OCI-LY7 (cell line): ENCODE data around the gene DMC1.

Source experiments
- EZH2phosphoT487 ChIP-seq: fragments of 200-600 bp; sonication (generic); IDR thresholded peaks from 2 replicates; pipeline ENCODE4 v1.6.1; 2018; ENCODE audit warnings: low read depth, borderline replicate concordance, mild to moderate bottlenecking, mixed run types, antibody characterized with exemption, low read length, moderate library complexity, mixed read lengths
- TF ChIP-seq, protein P1 (sequence below): fragments of 200-600 bp; sonication (generic); conservative IDR thresholded peaks from 2 replicates; pipeline ENCODE4 v1.5.1; 2014; ENCODE audit warnings: mild to moderate bottlenecking, antibody characterized with exemption, low read length, moderate library complexity, mixed read lengths

DNA sequence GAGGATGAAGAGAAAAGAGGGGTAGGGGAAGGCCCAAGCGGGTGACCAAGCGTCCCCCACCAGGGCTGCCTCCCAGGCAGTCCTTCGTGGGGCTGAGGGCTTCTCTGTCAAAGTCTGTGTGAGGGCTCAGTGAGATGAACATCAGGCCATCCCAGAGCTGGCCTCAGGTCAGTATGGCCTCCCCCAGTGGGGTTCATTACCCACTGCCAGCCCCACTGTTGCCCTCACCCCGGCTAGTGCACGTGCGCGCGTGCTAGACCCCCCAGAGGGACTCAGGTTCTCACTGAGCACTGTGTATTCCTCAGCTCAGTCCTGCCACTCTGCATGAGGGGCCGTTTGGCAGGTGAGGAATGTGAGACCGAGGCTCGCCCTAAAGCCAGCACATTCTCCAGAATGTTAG is 98.7 kb downstream of the DMC1 start:
- TF ChIP-seq, protein P1, sequence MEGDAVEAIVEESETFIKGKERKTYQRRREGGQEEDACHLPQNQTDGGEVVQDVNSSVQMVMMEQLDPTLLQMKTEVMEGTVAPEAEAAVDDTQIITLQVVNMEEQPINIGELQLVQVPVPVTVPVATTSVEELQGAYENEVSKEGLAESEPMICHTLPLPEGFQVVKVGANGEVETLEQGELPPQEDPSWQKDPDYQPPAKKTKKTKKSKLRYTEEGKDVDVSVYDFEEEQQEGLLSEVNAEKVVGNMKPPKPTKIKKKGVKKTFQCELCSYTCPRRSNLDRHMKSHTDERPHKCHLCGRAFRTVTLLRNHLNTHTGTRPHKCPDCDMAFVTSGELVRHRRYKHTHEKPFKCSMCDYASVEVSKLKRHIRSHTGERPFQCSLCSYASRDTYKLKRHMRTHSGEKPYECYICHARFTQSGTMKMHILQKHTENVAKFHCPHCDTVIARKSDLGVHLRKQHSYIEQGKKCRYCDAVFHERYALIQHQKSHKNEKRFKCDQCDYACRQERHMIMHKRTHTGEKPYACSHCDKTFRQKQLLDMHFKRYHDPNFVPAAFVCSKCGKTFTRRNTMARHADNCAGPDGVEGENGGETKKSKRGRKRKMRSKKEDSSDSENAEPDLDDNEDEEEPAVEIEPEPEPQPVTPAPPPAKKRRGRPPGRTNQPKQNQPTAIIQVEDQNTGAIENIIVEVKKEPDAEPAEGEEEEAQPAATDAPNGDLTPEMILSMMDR = no peak
- TF ChIP-seq EZH2phosphoT487 = no peak
